HCT116 (cell line): ENCODE data around the gene TIE1. TPM values are rescaled to one million over a fixed set of nuclear protein-coding genes. Genes with fewer than 3 reads are reported as not detected.

ENCODE experiments used
- ATAC-seq: fragments of 200-7000 bp; cut with Tn5 transposase; 2 replicates; pipeline ENCODE4 v1.9.1; 2020; ENCODE audit warnings: mild to moderate bottlenecking, moderate library complexity
- BruUV-seq: library from RNA; stranded (reverse); fragments of 400-500 nt; replicated peaks from 2 replicates; lab custom pipeline; 2021; lab: Mats Ljungman, UMichigan
- CTCF ChIA-PET: fragments of 300-600 bp; sonication (Branson Sonifier 250); formaldehyde crosslinking; loops from one replicate; lab custom pipeline; 2021; ENCODE audit warnings: antibody characterized with exemption; lab: Charles Lee
- POLR2A ChIA-PET: fragments of 300-600, 350-600 bp; sonication (Branson Sonifier 250); formaldehyde crosslinking; loops from one replicate; lab custom pipeline; 2021; ENCODE audit warnings: antibody characterized with exemption; lab: Charles Lee
- RAD21 ChIA-PET, 2 experiments: fragments of 300-600 bp; sonication (Branson Sonifier 250); formaldehyde crosslinking; loops; one replicate each; lab custom pipeline; 2023; ENCODE audit warnings: low total read pairs in 2 of 2; ENCODE audit not compliant: uncharacterized antibody in 2 of 2, unreplicated experiment in 2 of 2, low non-redundant PET in 1 of 2; lab: Charles Lee
- DNase-seq: peaks from one replicate; pipeline ENCODE4 v3.0.0-alpha.2; 2010; ENCODE audit warnings: low read depth, low spot score
- H2AFZ ChIP-seq: fragments of 200-600 bp; shearing (Covaris generic), sonication (generic); 2 replicates; pipeline ENCODE4 v1.6.1; 2017; ENCODE audit warnings: low read depth, mixed run types, mixed read lengths, antibody characterized with exemption, low read length; ENCODE audit not compliant: poor library complexity, severe bottlenecking
- H3K27ac ChIP-seq: 2 replicates; pipeline ENCODE4 v1.5.1; 2012; ENCODE audit warnings: low read depth, low read length
- H3K27me3 ChIP-seq: fragments of 200-600 bp; sonication (generic); 2 replicates; pipeline ENCODE4 v1.6.1; 2016; ENCODE audit warnings: mixed run types, low read length, mixed read lengths; ENCODE audit not compliant: insufficient read depth
- H3K36me3 ChIP-seq, 2 experiments: fragments of 200-500 bp in 1 of 2; fragments of 200-600 bp in 1 of 2; sonication (Bioruptor generic) in 1 of 2; sonication (generic) in 1 of 2; 2 replicates each; pipeline versions ENCODE4 v1.5.1 to v1.6.1; 2014 to 2016; ENCODE audit warnings: low read length in 2 of 2, inconsistent platforms in 1 of 2, mixed read lengths in 1 of 2, mixed run types in 1 of 2; ENCODE audit not compliant: insufficient read depth in 2 of 2, control insufficient read depth in 1 of 2
- H3K4me1 ChIP-seq, 2 experiments: fragments of 200-600 bp in 1 of 2; sonication (generic) in 1 of 2; 2 replicates each; pipeline versions ENCODE4 v1.5.1 to v1.6.1; 2012 to 2017; ENCODE audit warnings: low read length in 2 of 2, inconsistent platforms in 1 of 2, mild to moderate bottlenecking in 1 of 2, mixed read lengths in 1 of 2, mixed run types in 1 of 2, moderate library complexity in 1 of 2; ENCODE audit not compliant: insufficient read depth in 2 of 2, control insufficient read depth in 1 of 2
- H3K4me2 ChIP-seq: fragments of 200-600 bp; sonication (generic); 2 replicates; pipeline ENCODE4 v1.6.1; 2017; ENCODE audit warnings: mixed run types, low read length, mixed read lengths
- H3K4me3 ChIP-seq, 2 experiments: fragments of 200-600 bp in 1 of 2; sonication (generic) in 1 of 2; replicated peaks in 1 of 2; 2 replicates each; pipeline ENCODE4 v1.5.1; 2011 to 2016; ENCODE audit warnings: low read length in 2 of 2, control low read depth in 1 of 2, low read depth in 1 of 2, mild to moderate bottlenecking in 1 of 2, mixed read lengths in 1 of 2, mixed run types in 1 of 2
- H3K79me2 ChIP-seq: fragments of 200-600 bp; sonication (generic); 2 replicates; pipeline ENCODE4 v1.6.1; 2017; ENCODE audit warnings: mild to moderate bottlenecking, mixed run types, low read length, moderate library complexity, mixed read lengths; ENCODE audit not compliant: insufficient read depth
- H3K9ac ChIP-seq: fragments of 200-600 bp; sonication (generic); 2 replicates; pipeline ENCODE4 v1.6.1; 2016; ENCODE audit warnings: low read length, mixed read lengths
- H3K9me2 ChIP-seq: fragments of 200-600 bp; sonication (generic), shearing (Covaris generic); 2 replicates; pipeline ENCODE4 v1.6.1; 2017; ENCODE audit warnings: mixed run types, mild to moderate bottlenecking, moderate library complexity; ENCODE audit not compliant: insufficient read depth
- H3K9me3 ChIP-seq, 2 experiments: fragments of 200-500 bp in 1 of 2; fragments of 200-600 bp in 1 of 2; sonication (Bioruptor generic) in 1 of 2; sonication (generic) in 1 of 2; 2 replicates each; pipeline ENCODE4 v1.6.1; 2014 to 2017; ENCODE audit warnings: low read length in 2 of 2, mixed read lengths in 2 of 2, inconsistent platforms in 1 of 2, low read depth in 1 of 2, mild to moderate bottlenecking in 1 of 2, mixed run types in 1 of 2, moderate library complexity in 1 of 2; ENCODE audit not compliant: control insufficient read depth in 1 of 2, insufficient read depth in 1 of 2
- H4K20me1 ChIP-seq: fragments of 200-600 bp; sonication (generic), shearing (Covaris generic); 2 replicates; pipeline ENCODE4 v1.6.1; 2017; ENCODE audit warnings: mixed run types, mild to moderate bottlenecking, moderate library complexity; ENCODE audit not compliant: insufficient read depth
- CBX3 ChIP-seq: IDR thresholded peaks from 2 replicates; pipeline ENCODE4 v1.6.1; 2012; ENCODE audit warnings: low read depth
- CEBPB ChIP-seq: IDR thresholded peaks from 2 replicates; pipeline ENCODE4 v1.6.1; 2012; ENCODE audit warnings: low read depth
- EGR1 ChIP-seq: IDR thresholded peaks from 2 replicates; pipeline ENCODE4 v1.6.1; 2012; ENCODE audit warnings: low read depth
- ELF1 ChIP-seq: IDR thresholded peaks from 2 replicates; pipeline ENCODE4 v1.6.1; 2012; ENCODE audit warnings: low read depth, borderline replicate concordance
- EZH2phosphoT487 ChIP-seq: fragments of 200-600 bp; IDR thresholded peaks from 2 replicates; pipeline ENCODE4 v1.6.1; 2018; ENCODE audit warnings: antibody characterized with exemption, borderline replicate concordance
- FOSL1 ChIP-seq: IDR thresholded peaks from 2 replicates; pipeline ENCODE4 v1.6.1; 2012; ENCODE audit warnings: low read depth
- JUND ChIP-seq: IDR thresholded peaks from 2 replicates; pipeline ENCODE4 v1.6.1; 2012
- POLR2AphosphoS5 ChIP-seq: IDR thresholded peaks from 2 replicates; pipeline ENCODE4 v1.6.1; 2011; ENCODE audit warnings: mild to moderate bottlenecking, low read depth, low read length, moderate library complexity
- RAD21 ChIP-seq: IDR thresholded peaks from 2 replicates; pipeline ENCODE4 v1.6.1; 2012; ENCODE audit warnings: low read depth, mild to moderate bottlenecking
- SP1 ChIP-seq: IDR thresholded peaks from 2 replicates; pipeline ENCODE4 v1.6.1; 2012; ENCODE audit warnings: low read depth
- SRF ChIP-seq: IDR thresholded peaks from 2 replicates; pipeline ENCODE4 v1.6.1; 2012; ENCODE audit warnings: low read depth
- TCF7L2 ChIP-seq: IDR thresholded peaks from 2 replicates; pipeline ENCODE4 v1.7.0; 2011; ENCODE audit warnings: borderline replicate concordance, inconsistent platforms; ENCODE audit not compliant: insufficient read depth, insufficient read length; ENCODE audit errors: extremely low read depth
- YY1 ChIP-seq: IDR thresholded peaks from 2 replicates; pipeline ENCODE4 v1.6.1; 2011; ENCODE audit warnings: low read length, low read depth, moderate library complexity, mild to moderate bottlenecking; ENCODE audit not compliant: insufficient replicate concordance; ENCODE audit errors: extremely low read depth
- ZFX ChIP-seq: fragments of 450-650 bp; IDR thresholded peaks from 2 replicates; pipeline ENCODE4 v1.6.1; 2017
- ZNF274 ChIP-seq: fragments of 200-500 bp; sonication (Bioruptor generic); IDR thresholded peaks from 2 replicates; pipeline ENCODE4 v1.6.1; 2014; ENCODE audit warnings: mild to moderate bottlenecking, low read depth, low read length, inconsistent platforms
- intact Hi-C: fragments of 100-400 bp; cut with micrococcal nuclease; formaldehyde crosslinking; loops from 2 replicates; pipeline ENCODE4 v1.10.0; 2022
- total RNA-seq: library from RNA; stranded (reverse); gene quantifications from one replicate; pipeline ENCODE4 v1.2.1, GENCODE V29; 2021; ENCODE audit not compliant: unreplicated experiment
- TF ChIP-seq, protein P1 (sequence below): IDR thresholded peaks from 2 replicates; pipeline ENCODE4 v1.6.1; 2012
- TF ChIP-seq, protein P2 (sequence below): IDR thresholded peaks from 2 replicates; pipeline ENCODE4 v1.6.1; 2012; ENCODE audit warnings: low read depth
- TF ChIP-seq, protein P3 (sequence below): IDR thresholded peaks from 2 replicates; pipeline ENCODE4 v1.6.1; 2011; ENCODE audit warnings: mild to moderate bottlenecking, low read length, moderate library complexity; ENCODE audit not compliant: insufficient replicate concordance; ENCODE audit errors: extremely low read depth
- TF ChIP-seq, protein P4 (sequence below): IDR thresholded peaks from 2 replicates; pipeline ENCODE4 v1.6.1; 2012

The TIE1 gene
- total RNA-seq, 1 experiment from 2014 or later: not detected

DNA sequence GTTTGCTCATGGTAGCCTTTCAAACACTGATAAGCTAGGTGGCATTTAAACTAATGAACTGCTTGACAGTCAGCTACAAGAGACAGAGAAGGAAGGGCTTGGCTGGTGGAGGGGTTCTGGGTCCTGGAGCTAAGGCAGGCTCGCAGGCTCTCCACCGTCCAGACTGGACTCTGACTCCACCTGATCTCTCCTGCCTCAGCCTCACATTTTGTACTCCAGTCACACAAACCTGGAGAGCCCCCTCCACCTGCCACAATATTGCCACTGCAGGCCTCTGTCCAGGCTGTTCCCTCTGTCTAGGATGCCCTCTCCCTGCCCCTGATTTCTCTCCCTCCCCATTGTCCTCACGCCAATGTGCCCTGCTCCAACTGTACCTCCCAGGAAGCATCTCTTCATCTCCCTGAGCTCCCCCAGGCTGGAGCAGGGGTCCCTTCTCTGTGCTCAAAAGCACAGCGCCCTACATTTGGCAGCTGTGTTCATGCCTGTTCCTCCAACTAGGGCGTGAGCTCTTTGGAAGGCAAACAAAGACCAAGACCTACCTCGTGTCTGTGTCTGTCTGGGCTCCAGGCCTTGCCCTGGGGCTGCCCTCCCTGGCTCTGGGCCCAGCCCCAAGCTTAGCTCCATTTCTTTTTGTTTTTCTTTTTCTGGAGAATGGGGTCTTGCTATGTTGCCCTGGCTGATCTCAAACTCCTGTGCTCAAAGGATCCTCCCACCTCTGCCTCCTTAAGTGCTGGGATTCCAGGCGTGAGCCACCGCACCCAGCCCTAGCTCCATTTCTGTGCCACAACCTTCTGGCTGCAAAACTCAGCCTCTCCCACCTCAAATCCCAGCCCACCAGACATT lies 2.9 kb downstream of the TIE1 start:
- Histone ChIP-seq H3K9ac (no peak overlapping the region), H3K4me1 (peaks cover 0 to 7% of the 10 kb centered on the region in 2 experiments; a peak in 1 of 4 replicates), H4K20me1 (no peaks in the 10 kb centered on the region), H2AFZ (no peak overlapping the region), H3K27ac (no peak overlapping the region), H3K9me2 (no peaks in the 10 kb centered on the region), H3K4me2 (no peak overlapping the region), H3K27me3 (no peaks in the 10 kb centered on the region), H3K9me3 (no peaks in the 10 kb centered on the region), H3K36me3 (no peaks in the 10 kb centered on the region), H3K79me2 (no peaks in the 10 kb centered on the region), H3K4me3 (no peak overlapping the region)
- TF ChIP-seq, protein P1, sequence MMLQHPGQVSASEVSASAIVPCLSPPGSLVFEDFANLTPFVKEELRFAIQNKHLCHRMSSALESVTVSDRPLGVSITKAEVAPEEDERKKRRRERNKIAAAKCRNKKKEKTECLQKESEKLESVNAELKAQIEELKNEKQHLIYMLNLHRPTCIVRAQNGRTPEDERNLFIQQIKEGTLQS: no peak
- TF ChIP-seq ZFX: no peak
- TF ChIP-seq, protein P2, sequence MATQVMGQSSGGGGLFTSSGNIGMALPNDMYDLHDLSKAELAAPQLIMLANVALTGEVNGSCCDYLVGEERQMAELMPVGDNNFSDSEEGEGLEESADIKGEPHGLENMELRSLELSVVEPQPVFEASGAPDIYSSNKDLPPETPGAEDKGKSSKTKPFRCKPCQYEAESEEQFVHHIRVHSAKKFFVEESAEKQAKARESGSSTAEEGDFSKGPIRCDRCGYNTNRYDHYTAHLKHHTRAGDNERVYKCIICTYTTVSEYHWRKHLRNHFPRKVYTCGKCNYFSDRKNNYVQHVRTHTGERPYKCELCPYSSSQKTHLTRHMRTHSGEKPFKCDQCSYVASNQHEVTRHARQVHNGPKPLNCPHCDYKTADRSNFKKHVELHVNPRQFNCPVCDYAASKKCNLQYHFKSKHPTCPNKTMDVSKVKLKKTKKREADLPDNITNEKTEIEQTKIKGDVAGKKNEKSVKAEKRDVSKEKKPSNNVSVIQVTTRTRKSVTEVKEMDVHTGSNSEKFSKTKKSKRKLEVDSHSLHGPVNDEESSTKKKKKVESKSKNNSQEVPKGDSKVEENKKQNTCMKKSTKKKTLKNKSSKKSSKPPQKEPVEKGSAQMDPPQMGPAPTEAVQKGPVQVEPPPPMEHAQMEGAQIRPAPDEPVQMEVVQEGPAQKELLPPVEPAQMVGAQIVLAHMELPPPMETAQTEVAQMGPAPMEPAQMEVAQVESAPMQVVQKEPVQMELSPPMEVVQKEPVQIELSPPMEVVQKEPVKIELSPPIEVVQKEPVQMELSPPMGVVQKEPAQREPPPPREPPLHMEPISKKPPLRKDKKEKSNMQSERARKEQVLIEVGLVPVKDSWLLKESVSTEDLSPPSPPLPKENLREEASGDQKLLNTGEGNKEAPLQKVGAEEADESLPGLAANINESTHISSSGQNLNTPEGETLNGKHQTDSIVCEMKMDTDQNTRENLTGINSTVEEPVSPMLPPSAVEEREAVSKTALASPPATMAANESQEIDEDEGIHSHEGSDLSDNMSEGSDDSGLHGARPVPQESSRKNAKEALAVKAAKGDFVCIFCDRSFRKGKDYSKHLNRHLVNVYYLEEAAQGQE: no peak
- TF ChIP-seq POLR2AphosphoS5: no peak
- TF ChIP-seq ZNF274: no peak
- TF ChIP-seq SP1: no peak
- no peak for TF ChIP-seq RAD21
- no peak for TF ChIP-seq CEBPB
- TF ChIP-seq, protein P3, sequence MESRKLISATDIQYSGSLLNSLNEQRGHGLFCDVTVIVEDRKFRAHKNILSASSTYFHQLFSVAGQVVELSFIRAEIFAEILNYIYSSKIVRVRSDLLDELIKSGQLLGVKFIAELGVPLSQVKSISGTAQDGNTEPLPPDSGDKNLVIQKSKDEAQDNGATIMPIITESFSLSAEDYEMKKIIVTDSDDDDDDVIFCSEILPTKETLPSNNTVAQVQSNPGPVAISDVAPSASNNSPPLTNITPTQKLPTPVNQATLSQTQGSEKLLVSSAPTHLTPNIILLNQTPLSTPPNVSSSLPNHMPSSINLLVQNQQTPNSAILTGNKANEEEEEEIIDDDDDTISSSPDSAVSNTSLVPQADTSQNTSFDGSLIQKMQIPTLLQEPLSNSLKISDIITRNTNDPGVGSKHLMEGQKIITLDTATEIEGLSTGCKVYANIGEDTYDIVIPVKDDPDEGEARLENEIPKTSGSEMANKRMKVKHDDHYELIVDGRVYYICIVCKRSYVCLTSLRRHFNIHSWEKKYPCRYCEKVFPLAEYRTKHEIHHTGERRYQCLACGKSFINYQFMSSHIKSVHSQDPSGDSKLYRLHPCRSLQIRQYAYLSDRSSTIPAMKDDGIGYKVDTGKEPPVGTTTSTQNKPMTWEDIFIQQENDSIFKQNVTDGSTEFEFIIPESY: no peak
- no peak for TF ChIP-seq FOSL1
- TF ChIP-seq SRF: no peak
- TF ChIP-seq CBX3: no peak
- TF ChIP-seq ELF1: no peak
- TF ChIP-seq, protein P4, sequence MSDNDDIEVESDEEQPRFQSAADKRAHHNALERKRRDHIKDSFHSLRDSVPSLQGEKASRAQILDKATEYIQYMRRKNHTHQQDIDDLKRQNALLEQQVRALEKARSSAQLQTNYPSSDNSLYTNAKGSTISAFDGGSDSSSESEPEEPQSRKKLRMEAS: no peak
- no peak for TF ChIP-seq EGR1
- TF ChIP-seq JUND: no peak
- no peak for TF ChIP-seq TCF7L2
- TF ChIP-seq YY1: no peak
- no peak for TF ChIP-seq EZH2phosphoT487
- intact Hi-C loops: no loop called here
- BruUV-seq: no TSS peak
- ChIA-PET RAD21 (no interaction called here), POLR2A (no interaction called here), CTCF (no interaction called here)
- no peak for ATAC-seq
- no peak for DNase-seq
